HCT116 (cell line): ENCODE measurements around the gene POC1B.

Source experiments
- EGR1 ChIP-seq: IDR thresholded peaks from 2 replicates; pipeline ENCODE4 v1.6.1; 2012; ENCODE audit warnings: low read depth
- EZH2 ChIP-seq: fragments of 200-600 bp; sonication (generic); IDR thresholded peaks from 2 replicates; pipeline ENCODE4 v1.6.1; 2017; ENCODE audit warnings: antibody characterized with exemption, mixed run types
- FOSL1 ChIP-seq: IDR thresholded peaks from 2 replicates; pipeline ENCODE4 v1.6.1; 2012; ENCODE audit warnings: low read depth
- MAX ChIP-seq: IDR thresholded peaks from 2 replicates; pipeline ENCODE4 v1.6.1; 2012
- POLR2A ChIP-seq: IDR thresholded peaks from 2 replicates; pipeline ENCODE4 v1.7.0; 2011; ENCODE audit warnings: borderline replicate concordance; ENCODE audit not compliant: insufficient read depth, insufficient read length; ENCODE audit errors: extremely low read depth
- POLR2AphosphoS5 ChIP-seq: IDR thresholded peaks from 2 replicates; pipeline ENCODE4 v1.6.1; 2011; ENCODE audit warnings: mild to moderate bottlenecking, low read depth, low read length, moderate library complexity
- RAD21 ChIP-seq: IDR thresholded peaks from 2 replicates; pipeline ENCODE4 v1.6.1; 2012; ENCODE audit warnings: low read depth, mild to moderate bottlenecking
- TF ChIP-seq, protein P1 (sequence below), 3 experiments: fragments of 200-600 bp in 1 of 3; sonication (generic) in 1 of 3; IDR thresholded peaks in 2 of 3; conservative IDR thresholded peaks in 1 of 3; 2 replicates each; pipeline ENCODE4 v1.5.1; 2012 to 2017; ENCODE audit warnings: low read depth in 2 of 3, low read length in 2 of 3, antibody characterized with exemption in 1 of 3, borderline replicate concordance in 1 of 3, control low read depth in 1 of 3, mild to moderate bottlenecking in 1 of 3, mixed read lengths in 1 of 3, mixed run types in 1 of 3, moderate library complexity in 1 of 3; ENCODE audit not compliant: insufficient read depth in 1 of 3
- TF ChIP-seq, protein P2 (sequence below): IDR thresholded peaks from 2 replicates; pipeline ENCODE4 v1.6.1; 2011; ENCODE audit warnings: mild to moderate bottlenecking, low read length, moderate library complexity; ENCODE audit not compliant: insufficient replicate concordance; ENCODE audit errors: extremely low read depth
- TF ChIP-seq, protein P3 (sequence below): IDR thresholded peaks from 2 replicates; pipeline ENCODE4 v1.6.1; 2012; ENCODE audit warnings: low read depth

- TF ChIP-seq POLR2AphosphoS5, result no peak
- no peak for TF ChIP-seq EZH2
- TF ChIP-seq, protein P1, sequence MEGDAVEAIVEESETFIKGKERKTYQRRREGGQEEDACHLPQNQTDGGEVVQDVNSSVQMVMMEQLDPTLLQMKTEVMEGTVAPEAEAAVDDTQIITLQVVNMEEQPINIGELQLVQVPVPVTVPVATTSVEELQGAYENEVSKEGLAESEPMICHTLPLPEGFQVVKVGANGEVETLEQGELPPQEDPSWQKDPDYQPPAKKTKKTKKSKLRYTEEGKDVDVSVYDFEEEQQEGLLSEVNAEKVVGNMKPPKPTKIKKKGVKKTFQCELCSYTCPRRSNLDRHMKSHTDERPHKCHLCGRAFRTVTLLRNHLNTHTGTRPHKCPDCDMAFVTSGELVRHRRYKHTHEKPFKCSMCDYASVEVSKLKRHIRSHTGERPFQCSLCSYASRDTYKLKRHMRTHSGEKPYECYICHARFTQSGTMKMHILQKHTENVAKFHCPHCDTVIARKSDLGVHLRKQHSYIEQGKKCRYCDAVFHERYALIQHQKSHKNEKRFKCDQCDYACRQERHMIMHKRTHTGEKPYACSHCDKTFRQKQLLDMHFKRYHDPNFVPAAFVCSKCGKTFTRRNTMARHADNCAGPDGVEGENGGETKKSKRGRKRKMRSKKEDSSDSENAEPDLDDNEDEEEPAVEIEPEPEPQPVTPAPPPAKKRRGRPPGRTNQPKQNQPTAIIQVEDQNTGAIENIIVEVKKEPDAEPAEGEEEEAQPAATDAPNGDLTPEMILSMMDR (IDR thresholded peaks at IDR 0.05 in 2 of 3, conservative IDR thresholded peaks at IDR 0.05 in 1 of 3; ENCODE audit: borderline replicate concordance in 1 of 3, insufficient read depth in 1 of 3, low read depth in 2 of 3, low read length in 2 of 3), result no peak
- TF ChIP-seq POLR2A, result no peak
- TF ChIP-seq, protein P2, sequence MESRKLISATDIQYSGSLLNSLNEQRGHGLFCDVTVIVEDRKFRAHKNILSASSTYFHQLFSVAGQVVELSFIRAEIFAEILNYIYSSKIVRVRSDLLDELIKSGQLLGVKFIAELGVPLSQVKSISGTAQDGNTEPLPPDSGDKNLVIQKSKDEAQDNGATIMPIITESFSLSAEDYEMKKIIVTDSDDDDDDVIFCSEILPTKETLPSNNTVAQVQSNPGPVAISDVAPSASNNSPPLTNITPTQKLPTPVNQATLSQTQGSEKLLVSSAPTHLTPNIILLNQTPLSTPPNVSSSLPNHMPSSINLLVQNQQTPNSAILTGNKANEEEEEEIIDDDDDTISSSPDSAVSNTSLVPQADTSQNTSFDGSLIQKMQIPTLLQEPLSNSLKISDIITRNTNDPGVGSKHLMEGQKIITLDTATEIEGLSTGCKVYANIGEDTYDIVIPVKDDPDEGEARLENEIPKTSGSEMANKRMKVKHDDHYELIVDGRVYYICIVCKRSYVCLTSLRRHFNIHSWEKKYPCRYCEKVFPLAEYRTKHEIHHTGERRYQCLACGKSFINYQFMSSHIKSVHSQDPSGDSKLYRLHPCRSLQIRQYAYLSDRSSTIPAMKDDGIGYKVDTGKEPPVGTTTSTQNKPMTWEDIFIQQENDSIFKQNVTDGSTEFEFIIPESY, result no peak
- TF ChIP-seq MAX, result no peak
- no peak for TF ChIP-seq FOSL1
- TF ChIP-seq RAD21, result no peak
- TF ChIP-seq, protein P3, sequence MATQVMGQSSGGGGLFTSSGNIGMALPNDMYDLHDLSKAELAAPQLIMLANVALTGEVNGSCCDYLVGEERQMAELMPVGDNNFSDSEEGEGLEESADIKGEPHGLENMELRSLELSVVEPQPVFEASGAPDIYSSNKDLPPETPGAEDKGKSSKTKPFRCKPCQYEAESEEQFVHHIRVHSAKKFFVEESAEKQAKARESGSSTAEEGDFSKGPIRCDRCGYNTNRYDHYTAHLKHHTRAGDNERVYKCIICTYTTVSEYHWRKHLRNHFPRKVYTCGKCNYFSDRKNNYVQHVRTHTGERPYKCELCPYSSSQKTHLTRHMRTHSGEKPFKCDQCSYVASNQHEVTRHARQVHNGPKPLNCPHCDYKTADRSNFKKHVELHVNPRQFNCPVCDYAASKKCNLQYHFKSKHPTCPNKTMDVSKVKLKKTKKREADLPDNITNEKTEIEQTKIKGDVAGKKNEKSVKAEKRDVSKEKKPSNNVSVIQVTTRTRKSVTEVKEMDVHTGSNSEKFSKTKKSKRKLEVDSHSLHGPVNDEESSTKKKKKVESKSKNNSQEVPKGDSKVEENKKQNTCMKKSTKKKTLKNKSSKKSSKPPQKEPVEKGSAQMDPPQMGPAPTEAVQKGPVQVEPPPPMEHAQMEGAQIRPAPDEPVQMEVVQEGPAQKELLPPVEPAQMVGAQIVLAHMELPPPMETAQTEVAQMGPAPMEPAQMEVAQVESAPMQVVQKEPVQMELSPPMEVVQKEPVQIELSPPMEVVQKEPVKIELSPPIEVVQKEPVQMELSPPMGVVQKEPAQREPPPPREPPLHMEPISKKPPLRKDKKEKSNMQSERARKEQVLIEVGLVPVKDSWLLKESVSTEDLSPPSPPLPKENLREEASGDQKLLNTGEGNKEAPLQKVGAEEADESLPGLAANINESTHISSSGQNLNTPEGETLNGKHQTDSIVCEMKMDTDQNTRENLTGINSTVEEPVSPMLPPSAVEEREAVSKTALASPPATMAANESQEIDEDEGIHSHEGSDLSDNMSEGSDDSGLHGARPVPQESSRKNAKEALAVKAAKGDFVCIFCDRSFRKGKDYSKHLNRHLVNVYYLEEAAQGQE, result no peak
- no peak for TF ChIP-seq EGR1
These were observed 135.8 kb downstream of the POC1B start for GRCh38 chr12:89389755-89390661.
